ENCODE results near the gene CBARP.

GRCh38 chr19:1206150-1206863, 31.5 kb downstream of the CBARP start:
- TF ChIP-seq YY1 (IDR thresholded peaks at IDR 0.05; ENCODE audit: insufficient read depth, insufficient read length) (no peak), SUZ12 (IDR thresholded peaks at IDR 0.05; ENCODE audit: extremely low read depth, insufficient read depth, insufficient read length) (no peak), ZNF274 (IDR thresholded peaks at IDR 0.05; ENCODE audit: low read depth, low read length) (no peak)

Data from NT2/D1 (cell line).